Neural progenitor cell (in vitro differentiated cells): Measurements from ENCODE around the gene RBL2. TPM values are rescaled to one million over a fixed set of nuclear protein-coding genes. Genes with fewer than 3 reads are reported as not detected.

ENCODE experiments used
- DNase-seq: peaks from one replicate; pipeline ENCODE4 v3.0.0-alpha.2; 2016; ENCODE audit warnings: low spot score
- H2AFZ ChIP-seq: fragments of 200-600 bp; sonication (generic); replicated peaks from 2 replicates; pipeline ENCODE4 v1.6.1; 2016; ENCODE audit warnings: antibody characterized with exemption
- H3F3A ChIP-seq: fragments of 200-600 bp; sonication (generic); 2 replicates; pipeline ENCODE4 v1.6.1; 2016; ENCODE audit warnings: antibody characterized with exemption, low read depth
- H3K27ac ChIP-seq: fragments of 200-600 bp; sonication (generic); 2 replicates; pipeline ENCODE4 v1.5.1; 2016; ENCODE audit warnings: mild to moderate bottlenecking
- H3K27me3 ChIP-seq: fragments of 200-600 bp; sonication (generic); 2 replicates; pipeline ENCODE4 v1.6.1; 2016; ENCODE audit warnings: mild to moderate bottlenecking, moderate library complexity
- H3K36me3 ChIP-seq: fragments of 200-600 bp; sonication (generic); 2 replicates; pipeline ENCODE4 v1.5.1; 2016
- H3K4me1 ChIP-seq: fragments of 200-600 bp; sonication (generic); 2 replicates; pipeline ENCODE4 v1.6.1; 2016; ENCODE audit warnings: mixed run types
- H3K4me2 ChIP-seq: fragments of 200-600 bp; sonication (generic); 2 replicates; pipeline ENCODE4 v1.6.1; 2016
- H3K4me3 ChIP-seq: fragments of 200-600 bp; sonication (generic); 2 replicates; pipeline ENCODE4 v1.5.1; 2016
- H3K79me2 ChIP-seq: fragments of 200-600 bp; sonication (generic); 2 replicates; pipeline ENCODE4 v1.6.1; 2016; ENCODE audit warnings: low read depth
- H3K9ac ChIP-seq: fragments of 200-600 bp; sonication (generic); 2 replicates; pipeline ENCODE4 v1.6.1; 2016
- H3K9me3 ChIP-seq: fragments of 200-600 bp; sonication (generic); 2 replicates; pipeline ENCODE4 v1.5.1; 2016; ENCODE audit warnings: low read depth
- H4K20me1 ChIP-seq: fragments of 200-600 bp; sonication (generic); 2 replicates; pipeline ENCODE4 v1.6.1; 2016; ENCODE audit warnings: low read depth
- H3K27ac Mint-ChIP-seq: 3 replicates; pipeline ENCODE4 v1.8.0; 2021; ENCODE audit warnings: mixed read lengths
- H3K27me3 Mint-ChIP-seq: 2 replicates; pipeline ENCODE4 v1.8.0; 2022; ENCODE audit warnings: low read depth, mild to moderate bottlenecking, inconsistent platforms, moderate library complexity, mixed read lengths; ENCODE audit not compliant: insufficient read depth
- H3K36me3 Mint-ChIP-seq: 3 replicates; pipeline ENCODE4 v1.8.0; 2021; ENCODE audit warnings: mixed read lengths
- H3K4me1 Mint-ChIP-seq: 3 replicates; pipeline ENCODE4 v1.8.0; 2021; ENCODE audit warnings: mixed read lengths
- H3K4me3 Mint-ChIP-seq: 3 replicates; pipeline ENCODE4 v1.8.0; 2021; ENCODE audit warnings: mild to moderate bottlenecking, moderate library complexity, mixed read lengths
- H3K9me3 Mint-ChIP-seq: 3 replicates; pipeline ENCODE4 v1.8.0; 2020; ENCODE audit warnings: mixed read lengths
- CTCF ChIP-seq: fragments of 200-600 bp; sonication (generic); IDR thresholded peaks from 2 replicates; pipeline ENCODE4 v1.5.1; 2017; ENCODE audit warnings: antibody characterized with exemption, mild to moderate bottlenecking
- EZH2 ChIP-seq: fragments of 200-600 bp; sonication (generic); IDR thresholded peaks from 2 replicates; pipeline ENCODE4 v1.6.1; 2017; ENCODE audit warnings: antibody characterized with exemption, mild to moderate bottlenecking, moderate library complexity
- EZH2phosphoT487 ChIP-seq: fragments of 200-600 bp; sonication (generic); IDR thresholded peaks from 2 replicates; pipeline ENCODE4 v1.6.1; 2017; ENCODE audit warnings: antibody characterized with exemption
- total RNA-seq: library from RNA; depleted of rRNA; stranded (reverse); fragments of >200 nt; gene quantifications from 2 replicates; pipeline ENCODE4 v1.2.3, GENCODE V29; 2015; ENCODE audit warnings: low replicate concordance

The RBL2 gene
- total RNA-seq, 1 donor from 2014 or later = 58.1 TPM

DNA sequence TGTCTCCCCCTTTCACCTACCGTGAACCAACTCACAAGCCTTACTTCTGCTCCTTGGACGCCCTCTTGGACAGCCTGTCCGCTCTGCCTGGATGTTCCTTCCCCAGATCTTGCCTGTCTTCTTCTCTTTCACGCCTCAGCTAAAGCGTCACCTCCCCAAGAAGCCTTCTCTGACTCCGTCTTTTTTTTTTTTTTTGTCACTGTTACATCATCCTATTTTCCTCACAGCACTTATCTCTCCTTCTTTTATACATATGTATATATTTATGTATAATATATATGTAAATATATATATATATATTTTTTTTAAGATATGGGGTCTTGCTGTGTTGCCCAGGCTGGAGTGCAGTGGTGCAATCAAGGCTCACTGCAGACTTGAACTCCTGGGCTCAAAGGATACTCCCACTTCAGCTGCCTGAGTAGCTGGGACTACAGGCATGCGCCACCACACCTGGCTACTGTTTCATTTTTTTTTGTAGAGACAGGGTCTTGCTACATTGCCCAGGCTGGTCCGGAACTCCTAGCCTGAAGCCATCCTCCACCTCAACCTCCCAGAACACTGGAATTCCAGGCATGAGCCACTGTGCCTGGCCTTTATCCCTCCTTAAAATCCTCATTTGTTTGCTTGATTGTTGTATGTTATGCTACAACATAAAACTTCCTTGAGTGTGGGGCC is 85.3 kb downstream of the RBL2 start:
- Histone ChIP-seq H3K9ac (no peak overlapping the region), H3K4me2 (no peak overlapping the region), H3K4me1 (no peaks in the 10 kb centered on the region), H3K36me3 (no peaks in the 10 kb centered on the region), H4K20me1 (no peaks in the 10 kb centered on the region), H2AFZ (no peak overlapping the region), H3K4me3 (no peak overlapping the region), H3K27ac (no peak overlapping the region), H3K79me2 (no peaks in the 10 kb centered on the region), H3K27me3 (no peaks in the 10 kb centered on the region), H3K9me3 (no peaks in the 10 kb centered on the region), H3F3A (no peaks in the 10 kb centered on the region)
- Mint-ChIP-seq H3K4me3 (no peak overlapping the region), H3K9me3 (peaks cover 5% of the 10 kb centered on the region), H3K27me3 (peaks cover 2% of the 10 kb centered on the region), H3K36me3 (no peaks in the 10 kb centered on the region), H3K27ac (no peak overlapping the region), H3K4me1 (peaks cover 6% of the 10 kb centered on the region)
- no peak for DNase-seq
- TF ChIP-seq CTCF (no peak), EZH2phosphoT487 (no peak), EZH2 (no peak)

- no peak overlapping the region for H3K27ac ChIP-seq
- H2AFZ ChIP-seq = no peak overlapping the region
- TF ChIP-seq EZH2 = no peak
- no peak for TF ChIP-seq CTCF
- peaks cover 2% of the 10 kb centered on the region for H3K27me3 Mint-ChIP-seq
- no peaks in the 10 kb centered on the region for H3F3A ChIP-seq
- no peak for DNase-seq
- peak overlapping the region; percentile 7 for H3K27ac Mint-ChIP-seq
- H3K36me3 ChIP-seq = no peaks in the 10 kb centered on the region
- no peaks in the 10 kb centered on the region for H3K4me1 Mint-ChIP-seq
- no peak overlapping the region for H3K4me3 ChIP-seq
- H3K4me2 ChIP-seq = no peak overlapping the region
- no peaks in the 10 kb centered on the region for H3K79me2 ChIP-seq
- no peak overlapping the region for H3K9ac ChIP-seq
- no peaks in the 10 kb centered on the region for H3K27me3 ChIP-seq
- H3K4me1 ChIP-seq = no peaks in the 10 kb centered on the region
- no peaks in the 10 kb centered on the region for H3K9me3 Mint-ChIP-seq
- H3K4me3 Mint-ChIP-seq = no peak overlapping the region
- H4K20me1 ChIP-seq = no peaks in the 10 kb centered on the region
- H3K9me3 ChIP-seq = no peaks in the 10 kb centered on the region
- H3K36me3 Mint-ChIP-seq = no peaks in the 10 kb centered on the region
Measured at GRCh38 chr16:53523126-53523804, 89.0 kb downstream of the RBL2 start.

- Histone ChIP-seq H3K4me1 (no peaks in the 10 kb centered on the region), H3K4me2 (no peak overlapping the region), H3K9me3 (no peaks in the 10 kb centered on the region), H3K27ac (no peak overlapping the region), H3K79me2 (no peaks in the 10 kb centered on the region), H3K4me3 (no peak overlapping the region), H2AFZ (no peak overlapping the region), H3F3A (no peaks in the 10 kb centered on the region), H4K20me1 (no peaks in the 10 kb centered on the region), H3K27me3 (no peaks in the 10 kb centered on the region), H3K36me3 (no peaks in the 10 kb centered on the region), H3K9ac (no peak overlapping the region)
- Mint-ChIP-seq H3K4me3 (no peak overlapping the region), H3K36me3 (no peaks in the 10 kb centered on the region), H3K4me1 (no peaks in the 10 kb centered on the region), H3K27ac (peak overlapping the region; percentile 7), H3K27me3 (peaks cover 2% of the 10 kb centered on the region), H3K9me3 (no peaks in the 10 kb centered on the region)
- no peak for TF ChIP-seq EZH2phosphoT487
- no peak for TF ChIP-seq CTCF
- TF ChIP-seq EZH2 = no peak
- DNase-seq = no peak
Measured at GRCh38 chr16:53523971-53524548, 89.8 kb downstream of the RBL2 start.
